ENCODE results near the gene RFX4.

GRCh38 chr12:106696071-106696470 lies 113.3 kb downstream of the RFX4 start:
- TF ChIP-seq, protein P1, sequence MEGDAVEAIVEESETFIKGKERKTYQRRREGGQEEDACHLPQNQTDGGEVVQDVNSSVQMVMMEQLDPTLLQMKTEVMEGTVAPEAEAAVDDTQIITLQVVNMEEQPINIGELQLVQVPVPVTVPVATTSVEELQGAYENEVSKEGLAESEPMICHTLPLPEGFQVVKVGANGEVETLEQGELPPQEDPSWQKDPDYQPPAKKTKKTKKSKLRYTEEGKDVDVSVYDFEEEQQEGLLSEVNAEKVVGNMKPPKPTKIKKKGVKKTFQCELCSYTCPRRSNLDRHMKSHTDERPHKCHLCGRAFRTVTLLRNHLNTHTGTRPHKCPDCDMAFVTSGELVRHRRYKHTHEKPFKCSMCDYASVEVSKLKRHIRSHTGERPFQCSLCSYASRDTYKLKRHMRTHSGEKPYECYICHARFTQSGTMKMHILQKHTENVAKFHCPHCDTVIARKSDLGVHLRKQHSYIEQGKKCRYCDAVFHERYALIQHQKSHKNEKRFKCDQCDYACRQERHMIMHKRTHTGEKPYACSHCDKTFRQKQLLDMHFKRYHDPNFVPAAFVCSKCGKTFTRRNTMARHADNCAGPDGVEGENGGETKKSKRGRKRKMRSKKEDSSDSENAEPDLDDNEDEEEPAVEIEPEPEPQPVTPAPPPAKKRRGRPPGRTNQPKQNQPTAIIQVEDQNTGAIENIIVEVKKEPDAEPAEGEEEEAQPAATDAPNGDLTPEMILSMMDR (IDR thresholded peaks at IDR 0.05) = no peak
- TF ChIP-seq POLR2AphosphoS5 (IDR thresholded peaks at IDR 0.05) (no peak), POLR2A (IDR thresholded peaks at IDR 0.05) (no peak), EP300 (IDR thresholded peaks at IDR 0.05; ENCODE audit: low read depth) (no peak)
